ENCODE measurements around the gene NKTR. TPM values are rescaled to one million over a fixed set of nuclear protein-coding genes. Genes with fewer than 3 reads are reported as not detected.
A peak's percentile ranks its signal among the peaks of the same experiment; 100 is the strongest.

Gene NKTR
- total RNA-seq, 1 donor from 2014 or later, result 41.7 TPM

DNA sequence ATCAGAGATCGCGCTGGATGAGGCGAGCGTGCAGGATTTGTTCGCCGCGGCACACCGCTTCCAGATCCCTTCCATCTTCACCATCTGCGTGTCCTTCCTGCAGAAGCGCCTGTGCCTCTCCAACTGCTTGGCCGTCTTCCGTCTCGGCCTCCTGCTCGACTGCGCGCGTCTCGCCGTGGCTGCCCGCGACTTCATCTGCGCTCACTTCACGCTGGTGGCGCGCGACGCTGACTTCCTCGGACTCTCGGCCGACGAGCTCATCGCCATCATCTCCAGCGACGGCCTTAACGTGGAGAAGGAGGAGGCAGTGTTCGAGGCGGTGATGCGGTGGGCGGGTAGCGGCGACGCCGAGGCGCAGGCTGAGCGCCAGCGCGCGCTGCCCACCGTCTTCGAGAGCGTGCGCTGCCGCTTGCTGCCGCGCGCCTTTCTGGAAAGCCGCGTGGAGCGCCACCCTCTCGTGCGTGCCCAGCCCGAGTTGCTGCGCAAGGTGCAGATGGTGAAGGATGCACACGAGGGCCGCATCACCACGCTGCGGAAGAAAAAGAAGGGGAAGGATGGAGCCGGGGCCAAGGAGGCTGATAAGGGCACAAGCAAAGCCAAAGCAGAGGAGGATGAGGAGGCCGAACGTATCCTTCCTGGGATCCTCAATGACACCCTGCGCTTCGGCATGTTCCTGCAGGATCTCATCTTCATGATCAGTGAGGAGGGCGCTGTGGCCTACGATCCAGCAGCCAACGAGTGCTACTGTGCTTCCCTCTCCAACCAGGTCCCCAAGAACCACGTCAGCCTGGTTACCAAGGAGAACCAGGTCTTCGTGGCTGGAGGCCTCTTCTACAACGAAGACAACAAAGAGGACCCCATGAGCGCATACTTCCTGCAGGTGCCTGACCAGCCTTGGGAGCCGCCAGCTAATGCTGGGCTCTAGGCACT is 85.7 kb downstream of the NKTR start:
- no peak overlapping the region for H3K27ac ChIP-seq
- intact Hi-C loops (cut with DNase I), result loop anchor here (2.0 kb wide), 1 partner anchor 59 kb away; no protein-coding TSS in a partner anchor
- TF ChIP-seq, protein P1, sequence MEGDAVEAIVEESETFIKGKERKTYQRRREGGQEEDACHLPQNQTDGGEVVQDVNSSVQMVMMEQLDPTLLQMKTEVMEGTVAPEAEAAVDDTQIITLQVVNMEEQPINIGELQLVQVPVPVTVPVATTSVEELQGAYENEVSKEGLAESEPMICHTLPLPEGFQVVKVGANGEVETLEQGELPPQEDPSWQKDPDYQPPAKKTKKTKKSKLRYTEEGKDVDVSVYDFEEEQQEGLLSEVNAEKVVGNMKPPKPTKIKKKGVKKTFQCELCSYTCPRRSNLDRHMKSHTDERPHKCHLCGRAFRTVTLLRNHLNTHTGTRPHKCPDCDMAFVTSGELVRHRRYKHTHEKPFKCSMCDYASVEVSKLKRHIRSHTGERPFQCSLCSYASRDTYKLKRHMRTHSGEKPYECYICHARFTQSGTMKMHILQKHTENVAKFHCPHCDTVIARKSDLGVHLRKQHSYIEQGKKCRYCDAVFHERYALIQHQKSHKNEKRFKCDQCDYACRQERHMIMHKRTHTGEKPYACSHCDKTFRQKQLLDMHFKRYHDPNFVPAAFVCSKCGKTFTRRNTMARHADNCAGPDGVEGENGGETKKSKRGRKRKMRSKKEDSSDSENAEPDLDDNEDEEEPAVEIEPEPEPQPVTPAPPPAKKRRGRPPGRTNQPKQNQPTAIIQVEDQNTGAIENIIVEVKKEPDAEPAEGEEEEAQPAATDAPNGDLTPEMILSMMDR (IDR thresholded peaks at IDR 0.05), result no peak
- no peak for DNase-seq (ENCODE audit: low spot score in 2 of 2)
- H3K4me1 ChIP-seq, result peaks cover 7 to 28% of the 10 kb centered on the region in 2 donors
- H3K36me3 ChIP-seq, result no peaks in the 10 kb centered on the region
- peak overlapping the region in 1 of 2 donors; percentile 50 for H3K4me3 ChIP-seq
- H3K9me3 ChIP-seq, result no peaks in the 10 kb centered on the region
- H3K27me3 ChIP-seq, result no peaks in the 10 kb centered on the region

DNA sequence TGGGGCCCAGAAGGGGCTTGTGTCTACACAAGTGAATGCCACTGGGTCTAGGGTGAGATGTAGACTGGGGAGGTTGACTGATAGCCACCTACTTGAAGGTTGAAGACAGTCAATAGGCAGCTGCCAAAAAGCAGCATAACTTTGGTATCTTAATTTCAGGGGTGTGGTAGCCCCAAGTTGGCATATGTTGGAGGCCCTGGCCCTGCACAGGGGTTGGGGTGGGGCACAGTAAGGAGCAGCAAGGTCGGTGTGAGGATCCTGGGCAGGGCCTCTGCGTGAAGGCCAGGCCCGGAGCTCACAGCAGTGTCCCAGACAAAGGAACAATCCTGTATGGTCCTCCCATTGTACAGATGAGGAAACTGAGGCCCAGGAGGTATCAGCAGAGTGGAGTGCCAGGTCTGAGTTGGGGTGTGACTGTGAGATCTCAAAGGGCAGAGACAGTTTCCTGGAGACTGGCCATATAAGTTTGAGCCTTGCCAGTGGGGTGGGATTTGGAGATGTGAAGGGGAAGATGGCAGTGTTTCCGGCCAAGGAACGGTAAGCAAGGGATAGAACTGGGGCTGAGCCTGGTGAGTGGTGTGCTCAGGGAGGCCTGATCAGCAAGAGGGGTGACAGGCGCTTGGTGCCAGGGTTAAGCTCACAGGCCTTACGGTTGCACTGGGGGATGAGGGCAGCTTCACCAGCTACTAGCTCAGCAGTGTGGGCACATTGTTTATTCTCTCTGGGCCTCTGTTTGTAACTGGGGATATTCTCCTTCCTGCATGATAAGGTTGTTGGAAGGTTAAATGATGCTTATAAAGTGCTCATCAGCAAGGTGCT is 86.6 kb downstream of the NKTR start:
- DNase-seq (ENCODE audit: low spot score in 2 of 2), result no peak
- Histone ChIP-seq H3K4me1 (peaks cover 7 to 28% of the 10 kb centered on the region in 2 donors), H3K27me3 (no peaks in the 10 kb centered on the region), H3K27ac (no peak overlapping the region), H3K36me3 (no peaks in the 10 kb centered on the region), H3K4me3 (no peak overlapping the region), H3K9me3 (no peaks in the 10 kb centered on the region)
- intact Hi-C loops (cut with DNase I), result no loop called here
- TF ChIP-seq, protein P1 (IDR thresholded peaks at IDR 0.05), result no peak

DNA sequence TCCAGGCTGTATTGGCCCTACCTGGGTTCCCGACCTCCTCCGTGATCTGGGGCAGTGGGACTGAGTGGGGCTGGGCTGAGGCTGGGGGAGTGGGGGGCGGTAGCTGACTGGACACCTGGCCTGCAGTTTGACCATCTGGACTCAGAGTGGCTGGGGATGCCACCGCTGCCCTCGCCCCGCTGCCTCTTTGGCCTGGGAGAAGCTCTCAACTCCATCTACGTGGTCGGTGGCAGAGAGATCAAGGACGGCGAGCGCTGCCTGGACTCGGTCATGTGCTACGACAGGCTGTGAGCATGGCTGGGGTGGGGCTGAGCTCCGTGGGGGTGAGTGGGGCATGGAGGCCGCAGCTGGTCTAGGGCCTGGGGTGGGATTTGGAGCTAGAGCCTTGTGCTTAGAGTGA is 87.5 kb downstream of the NKTR start:
- DNase-seq (ENCODE audit: low spot score in 2 of 2), result no peak
- peaks cover 7 to 26% of the 10 kb centered on the region in 2 donors for H3K4me1 ChIP-seq
- no peaks in the 10 kb centered on the region for H3K9me3 ChIP-seq
- TF ChIP-seq, protein P1 (IDR thresholded peaks at IDR 0.05), result no peak
- no peak overlapping the region for H3K27ac ChIP-seq
- H3K27me3 ChIP-seq, result no peaks in the 10 kb centered on the region
- intact Hi-C loops (cut with DNase I), result no loop called here
- H3K36me3 ChIP-seq, result no peaks in the 10 kb centered on the region
- no peak overlapping the region for H3K4me3 ChIP-seq

DNA sequence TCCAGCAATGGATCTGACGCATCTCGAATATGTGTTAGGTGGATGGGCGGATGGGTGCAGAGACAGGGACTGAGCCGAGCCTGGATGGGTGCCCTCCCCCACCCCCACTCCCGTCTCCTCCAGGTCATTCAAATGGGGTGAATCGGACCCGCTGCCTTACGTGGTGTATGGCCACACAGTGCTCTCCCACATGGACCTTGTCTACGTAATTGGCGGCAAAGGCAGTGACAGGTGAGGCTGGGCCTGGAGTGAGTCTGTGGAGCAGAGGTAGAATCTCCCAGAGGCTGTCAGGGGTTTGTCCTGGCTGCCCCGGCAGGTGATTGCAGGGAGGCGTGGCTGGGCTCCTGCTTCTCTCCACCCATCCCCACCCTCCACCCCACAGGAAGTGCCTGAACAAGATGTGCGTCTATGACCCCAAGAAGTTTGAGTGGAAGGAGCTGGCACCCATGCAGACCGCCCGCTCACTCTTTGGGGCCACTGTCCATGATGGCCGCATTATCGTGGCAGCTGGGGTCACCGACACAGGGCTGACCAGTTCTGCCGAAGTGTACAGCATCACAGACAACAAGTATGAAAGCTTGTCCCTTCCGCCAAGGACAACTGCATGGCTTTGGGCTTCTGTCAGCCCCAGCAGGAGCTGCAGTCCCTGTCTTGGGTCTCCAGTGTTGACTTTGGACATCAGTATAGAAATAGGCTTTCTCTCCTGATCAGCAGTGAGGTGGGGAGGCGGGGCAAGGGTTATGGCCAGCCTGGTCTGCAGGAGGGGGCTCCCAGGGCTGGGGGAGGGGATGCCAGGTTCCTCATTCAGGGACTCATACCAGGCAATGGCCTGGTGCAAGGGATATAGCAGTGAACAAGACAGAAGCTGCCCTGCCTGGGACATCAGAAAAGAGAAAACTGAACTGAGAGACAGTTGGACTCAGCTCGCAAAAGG is 88.3 kb downstream of the NKTR start:
- Histone ChIP-seq H3K36me3 (no peaks in the 10 kb centered on the region), H3K9me3 (no peaks in the 10 kb centered on the region), H3K4me1 (peaks cover 3 to 21% of the 10 kb centered on the region in 2 donors), H3K27ac (no peak overlapping the region), H3K27me3 (no peaks in the 10 kb centered on the region), H3K4me3 (no peak overlapping the region)
- no peak for DNase-seq (ENCODE audit: low spot score in 2 of 2)
- TF ChIP-seq, protein P1 (IDR thresholded peaks at IDR 0.05), result no peak
- intact Hi-C loops (cut with DNase I), result no loop called here

Measured in ascending aorta (tissue), 2 donors.